Measurements from ENCODE around the gene FNBP1L. TPM values are rescaled to one million over a fixed set of nuclear protein-coding genes. Genes with fewer than 3 reads are reported as not detected.

FNBP1L gene
- total RNA-seq, 4 donors from 2014 or later = 68.7 to 86.0 (median 72.9) TPM

DNA sequence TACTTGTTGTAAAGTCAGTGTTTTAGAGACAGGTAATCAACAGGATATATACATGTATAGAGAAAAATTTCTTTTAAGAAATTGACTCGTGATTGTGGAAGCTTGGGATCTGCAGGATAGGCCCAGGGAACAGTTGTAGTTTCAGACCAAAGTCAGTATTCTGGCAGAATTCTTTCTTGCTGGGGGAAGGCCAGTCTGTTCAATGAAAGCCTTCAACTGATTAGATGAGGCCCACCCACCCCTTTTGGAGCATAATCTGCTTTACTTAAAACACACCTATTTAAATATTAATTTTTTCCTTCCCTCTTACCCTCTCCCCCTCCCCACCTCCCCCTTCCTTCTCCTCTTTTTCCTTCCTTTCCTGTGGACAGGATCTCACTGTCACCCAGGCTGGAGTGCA is 48.0 kb downstream of the FNBP1L start:
- intact Hi-C loops (cut with DNase I) = no loop called here
- Histone ChIP-seq H3K4me3 (replicated peaks in 1 of 3) (no peak overlapping the region), H3K36me3 (no peaks in the 10 kb centered on the region), H3K27ac (no peak overlapping the region), H3K27me3 (no peaks in the 10 kb centered on the region), H3K4me1 (peaks cover 14 to 23% of the 10 kb centered on the region in 2 donors), H3K9me3 (no peaks in the 10 kb centered on the region)
- WGBS, 2 donors = 90 to 91% methylated on average over 1 of the region's 1 CpG
- TF ChIP-seq, protein P1, sequence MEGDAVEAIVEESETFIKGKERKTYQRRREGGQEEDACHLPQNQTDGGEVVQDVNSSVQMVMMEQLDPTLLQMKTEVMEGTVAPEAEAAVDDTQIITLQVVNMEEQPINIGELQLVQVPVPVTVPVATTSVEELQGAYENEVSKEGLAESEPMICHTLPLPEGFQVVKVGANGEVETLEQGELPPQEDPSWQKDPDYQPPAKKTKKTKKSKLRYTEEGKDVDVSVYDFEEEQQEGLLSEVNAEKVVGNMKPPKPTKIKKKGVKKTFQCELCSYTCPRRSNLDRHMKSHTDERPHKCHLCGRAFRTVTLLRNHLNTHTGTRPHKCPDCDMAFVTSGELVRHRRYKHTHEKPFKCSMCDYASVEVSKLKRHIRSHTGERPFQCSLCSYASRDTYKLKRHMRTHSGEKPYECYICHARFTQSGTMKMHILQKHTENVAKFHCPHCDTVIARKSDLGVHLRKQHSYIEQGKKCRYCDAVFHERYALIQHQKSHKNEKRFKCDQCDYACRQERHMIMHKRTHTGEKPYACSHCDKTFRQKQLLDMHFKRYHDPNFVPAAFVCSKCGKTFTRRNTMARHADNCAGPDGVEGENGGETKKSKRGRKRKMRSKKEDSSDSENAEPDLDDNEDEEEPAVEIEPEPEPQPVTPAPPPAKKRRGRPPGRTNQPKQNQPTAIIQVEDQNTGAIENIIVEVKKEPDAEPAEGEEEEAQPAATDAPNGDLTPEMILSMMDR (IDR thresholded peaks at IDR 0.05) = no peak
- no peak for TF ChIP-seq POLR2A (IDR thresholded peaks at IDR 0.05)
- DNase-seq = no peak

DNA sequence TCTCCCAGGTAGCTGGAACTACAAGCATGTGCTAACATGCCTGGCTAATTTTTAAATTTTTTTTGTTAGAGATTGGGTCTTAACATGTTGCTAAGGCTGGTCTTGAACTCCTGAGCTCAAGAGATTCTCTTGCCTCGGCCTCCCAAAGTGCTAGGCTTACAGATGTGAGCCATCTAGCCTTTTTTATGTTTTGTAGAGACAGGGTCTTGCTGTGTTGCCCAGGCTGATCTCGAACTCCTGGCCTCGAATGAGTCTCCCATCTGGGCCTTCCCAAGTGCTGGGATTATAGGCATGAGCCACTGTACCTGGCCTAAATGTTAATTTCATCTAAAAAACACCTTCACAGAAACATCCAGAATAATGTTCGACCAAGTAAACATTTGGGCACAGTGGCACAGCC is 48.6 kb downstream of the FNBP1L start:
- Histone ChIP-seq H3K4me3 (replicated peaks in 1 of 3) (no peak overlapping the region), H3K27ac (no peak overlapping the region), H3K27me3 (no peaks in the 10 kb centered on the region), H3K4me1 (peaks cover 20 to 24% of the 10 kb centered on the region in 2 donors), H3K36me3 (no peaks in the 10 kb centered on the region), H3K9me3 (no peaks in the 10 kb centered on the region)
- intact Hi-C loops (cut with DNase I) = no loop called here
- TF ChIP-seq, protein P1 (IDR thresholded peaks at IDR 0.05) = no peak
- no peak for TF ChIP-seq POLR2A (IDR thresholded peaks at IDR 0.05)
- WGBS, 2 donors = 95 to 96% methylated on average over 4 of the region's 4 CpGs
- no peak for DNase-seq

DNA sequence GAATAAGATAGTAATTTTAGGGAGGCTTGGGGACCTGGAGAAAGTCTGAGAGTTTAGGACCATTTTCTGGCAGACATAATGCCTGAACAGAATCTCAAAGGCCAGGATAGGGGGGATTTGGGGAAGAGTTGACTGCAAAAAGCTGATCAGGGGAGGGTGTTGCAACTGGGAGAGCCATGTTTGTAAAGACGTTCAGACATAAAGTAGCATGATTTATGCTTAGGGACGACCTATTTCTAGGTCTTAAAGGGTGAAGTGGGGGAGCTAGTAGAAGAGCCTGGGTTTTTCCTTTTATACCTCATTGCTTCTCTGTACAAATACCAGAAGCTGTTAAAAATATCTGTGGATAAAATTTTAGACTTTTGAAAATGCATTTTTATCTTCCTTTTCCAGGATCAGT is 51.2 kb downstream of the FNBP1L start:
- TF ChIP-seq, protein P1 (IDR thresholded peaks at IDR 0.05) = no peak
- no peak for TF ChIP-seq POLR2A (IDR thresholded peaks at IDR 0.05)
- whole genome bisulfite sequencing, 2 donors = 75 to 89% methylated on average over 2 of the region's 2 CpGs
- intact Hi-C loops (cut with DNase I) = no loop called here
- DNase-seq = no peak
- Histone ChIP-seq H3K36me3 (no peaks in the 10 kb centered on the region), H3K4me1 (peaks cover 28 to 31% of the 10 kb centered on the region in 2 donors), H3K4me3 (replicated peaks in 1 of 3) (no peak overlapping the region), H3K27me3 (no peaks in the 10 kb centered on the region), H3K9me3 (no peaks in the 10 kb centered on the region), H3K27ac (no peak overlapping the region)

DNA sequence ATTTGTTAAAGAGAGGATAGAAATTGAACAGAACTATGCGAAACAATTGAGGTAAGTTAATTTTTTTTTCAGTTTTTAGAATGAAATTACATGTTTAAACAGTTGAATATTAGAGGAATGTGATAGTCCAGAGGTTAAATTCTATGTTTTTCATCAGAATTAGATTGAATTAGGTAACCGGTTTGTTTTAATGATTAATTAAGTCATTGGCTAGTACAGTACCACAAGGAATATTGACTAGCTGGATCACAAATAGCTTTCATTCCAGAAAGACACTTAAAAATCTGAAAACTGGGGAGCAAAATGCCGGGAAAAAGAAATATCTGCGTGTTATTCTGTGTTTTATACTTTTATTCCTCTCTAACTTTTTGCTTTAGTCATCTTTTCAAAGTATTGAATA is 51.6 kb downstream of the FNBP1L start:
- Histone ChIP-seq H3K27ac (no peak overlapping the region), H3K4me1 (peaks cover 28 to 31% of the 10 kb centered on the region in 2 donors), H3K4me3 (replicated peaks in 1 of 3) (no peak overlapping the region), H3K27me3 (no peaks in the 10 kb centered on the region), H3K36me3 (no peaks in the 10 kb centered on the region), H3K9me3 (no peaks in the 10 kb centered on the region)
- WGBS, 2 donors = 86 to 92% methylated on average over 4 of the region's 4 CpGs
- TF ChIP-seq POLR2A (IDR thresholded peaks at IDR 0.05) = no peak
- TF ChIP-seq, protein P1 (IDR thresholded peaks at IDR 0.05) = no peak
- intact Hi-C loops (cut with DNase I) = no loop called here
- no peak for DNase-seq

DNA sequence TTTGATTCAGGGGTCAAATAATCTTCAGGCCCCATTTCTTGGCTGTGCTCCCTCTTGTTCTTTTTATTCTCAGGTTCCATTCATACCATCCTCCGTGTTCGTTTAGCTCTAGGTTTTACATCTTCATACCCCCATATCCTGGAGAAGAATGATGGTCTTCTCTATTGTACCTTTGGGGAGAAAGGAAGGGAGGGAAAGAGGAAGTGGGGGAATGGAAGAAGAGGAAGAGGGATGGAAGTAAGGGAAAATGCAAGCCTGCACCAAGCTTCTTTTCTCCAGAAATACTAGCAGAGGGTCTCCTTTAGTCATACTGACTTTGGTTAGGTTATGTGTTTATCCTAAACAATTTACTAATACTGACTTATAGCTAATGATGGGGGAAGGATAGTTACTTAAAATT is 52.4 kb downstream of the FNBP1L start:
- DNase-seq = no peak
- H3K36me3 ChIP-seq = no peaks in the 10 kb centered on the region
- no peak overlapping the region for H3K4me3 ChIP-seq (replicated peaks in 1 of 3)
- H3K27me3 ChIP-seq = no peaks in the 10 kb centered on the region
- intact Hi-C loops (cut with DNase I) = no loop called here
- H3K27ac ChIP-seq = no peak overlapping the region
- H3K9me3 ChIP-seq = no peaks in the 10 kb centered on the region
- peaks cover 28 to 29% of the 10 kb centered on the region in 2 donors for H3K4me1 ChIP-seq
- 89 to 92% methylated on average over 2 of the region's 2 CpGs for WGBS, 2 donors
- no peak for TF ChIP-seq POLR2A (IDR thresholded peaks at IDR 0.05)
- TF ChIP-seq, protein P1 (IDR thresholded peaks at IDR 0.05) = no peak
